ENCODE results near the gene SYT6.
"Not testable (repeated sequence)": the region's sequence is repeated elsewhere in the genome, so short reads cannot be mapped to it uniquely, and the experiment has no call there.

Gene SYT6

DNA sequence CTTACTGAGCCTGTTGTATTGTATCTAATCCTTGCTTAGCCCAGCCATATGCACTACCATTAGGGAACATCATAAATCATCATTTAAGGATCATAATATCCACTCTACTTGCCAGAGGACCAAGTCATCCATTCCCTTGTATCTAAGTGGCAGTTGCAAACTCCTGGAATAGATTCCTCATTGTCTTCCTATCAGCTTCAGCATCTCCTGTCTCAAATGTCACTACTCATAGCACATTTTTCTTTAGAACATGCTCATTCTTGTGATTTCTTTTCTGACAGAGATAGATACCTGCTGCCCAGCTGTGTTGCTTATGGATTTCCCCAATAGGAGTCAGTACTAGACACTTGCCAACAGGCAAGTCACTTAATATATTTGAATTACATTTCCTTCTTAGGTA lies 90.1 kb downstream of the SYT6 start:
- no peak for FAIRE-seq

DNA sequence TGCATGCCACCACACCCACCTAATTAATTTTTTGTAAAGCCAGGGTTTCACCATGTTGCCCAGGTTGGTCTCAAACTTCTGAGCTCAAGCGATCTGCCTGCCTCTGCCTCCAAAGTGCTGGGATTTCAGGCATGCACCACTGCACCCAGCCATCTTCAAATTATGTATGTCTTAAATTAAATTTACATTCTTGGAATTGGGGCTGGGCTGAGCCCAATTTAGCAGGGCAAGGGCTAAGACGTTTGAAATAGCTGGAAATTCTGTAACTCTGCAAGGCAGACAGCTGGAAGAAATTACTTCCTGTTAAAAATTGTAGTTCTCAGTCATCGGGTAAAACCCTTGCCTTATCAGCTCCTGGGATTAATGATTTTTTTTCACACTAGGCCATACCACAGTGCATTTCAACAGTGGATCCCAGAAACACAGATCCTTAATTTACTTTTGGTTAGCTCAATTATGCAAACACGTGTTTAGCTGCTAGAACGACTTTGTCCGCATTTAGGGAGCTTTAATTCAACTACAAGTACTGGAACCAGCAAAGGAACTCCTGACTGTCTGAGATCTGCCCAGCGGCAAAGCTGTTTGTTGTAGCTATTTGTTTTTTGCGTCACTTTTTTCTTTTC lies 91.1 kb downstream of the SYT6 start:
- FAIRE-seq, result no peak

DNA sequence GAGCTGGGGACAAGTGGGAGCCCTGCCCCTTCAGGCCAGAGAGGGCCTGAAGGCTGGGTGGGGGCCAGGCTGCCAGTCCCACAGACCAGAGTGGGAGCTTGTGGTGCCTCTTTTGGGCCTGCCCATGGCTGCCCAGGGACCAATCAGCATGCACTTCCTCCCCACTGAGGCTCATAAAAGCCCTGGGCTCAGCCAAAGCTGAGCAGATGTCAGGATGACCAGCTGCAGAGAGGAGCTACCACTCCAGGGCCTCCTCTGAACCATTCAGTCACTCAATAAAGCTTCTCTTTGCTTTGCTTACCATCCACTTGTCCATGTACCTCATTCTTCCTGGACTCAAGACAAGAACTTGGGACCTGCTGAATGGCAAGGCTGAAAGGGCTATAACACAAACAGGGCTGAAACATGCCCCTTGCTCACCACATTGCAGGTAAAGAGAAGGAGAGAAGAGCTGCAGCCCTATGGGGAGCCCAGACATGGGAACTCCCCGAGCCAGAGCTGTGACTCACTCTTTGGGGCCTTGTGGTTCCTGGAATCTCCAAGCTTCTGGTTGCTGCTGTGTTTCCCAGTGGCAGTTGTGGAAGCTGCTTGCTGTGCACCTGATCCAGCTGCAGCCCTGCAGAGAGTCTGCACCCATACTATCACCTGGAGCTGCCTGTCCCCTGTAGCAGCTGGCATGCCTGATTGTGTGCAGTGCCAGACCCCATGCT lies 92.4 kb downstream of the SYT6 start:
- FAIRE-seq, result no peak

DNA sequence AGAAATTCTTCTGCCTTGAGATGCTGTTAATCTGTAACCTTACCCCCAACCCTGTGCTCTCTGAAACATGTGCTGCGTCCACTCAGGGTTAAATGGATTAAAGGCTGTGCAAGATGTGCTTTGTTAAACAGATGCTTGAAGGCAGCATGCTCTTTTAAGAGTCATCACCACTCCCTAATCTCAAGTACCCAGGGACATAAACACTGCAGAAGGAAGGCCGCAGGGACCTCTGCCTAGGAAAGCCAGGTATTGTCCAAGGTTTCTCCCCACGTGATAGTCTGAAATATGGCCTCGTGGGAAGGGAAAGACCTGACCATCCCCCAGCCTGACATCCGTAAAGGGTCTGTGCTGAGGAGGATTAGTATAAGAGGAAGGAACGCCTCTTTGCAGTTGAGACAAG lies 95.4 kb downstream of the SYT6 start:
- not testable (repeated sequence) for FAIRE-seq

DNA sequence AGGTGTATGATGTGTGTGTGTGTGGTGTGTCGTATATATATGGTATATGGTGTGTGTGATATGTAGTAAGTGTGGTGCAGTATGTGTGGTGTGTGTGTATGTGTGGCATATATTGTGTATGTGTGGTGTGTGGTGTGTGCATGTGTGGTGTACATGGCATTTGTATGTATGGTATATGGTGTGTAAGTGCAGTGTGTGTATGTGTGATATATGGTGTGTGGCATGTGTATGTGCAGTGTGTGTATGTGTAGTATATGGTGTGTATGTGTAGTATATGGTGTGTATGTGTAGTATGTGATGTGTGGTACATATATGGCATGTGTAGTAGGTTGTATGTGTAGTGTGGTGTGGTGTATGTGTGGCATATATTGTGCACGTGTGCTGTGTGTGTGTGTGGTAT lies 99.5 kb downstream of the SYT6 start:
- no peak for FAIRE-seq

DNA sequence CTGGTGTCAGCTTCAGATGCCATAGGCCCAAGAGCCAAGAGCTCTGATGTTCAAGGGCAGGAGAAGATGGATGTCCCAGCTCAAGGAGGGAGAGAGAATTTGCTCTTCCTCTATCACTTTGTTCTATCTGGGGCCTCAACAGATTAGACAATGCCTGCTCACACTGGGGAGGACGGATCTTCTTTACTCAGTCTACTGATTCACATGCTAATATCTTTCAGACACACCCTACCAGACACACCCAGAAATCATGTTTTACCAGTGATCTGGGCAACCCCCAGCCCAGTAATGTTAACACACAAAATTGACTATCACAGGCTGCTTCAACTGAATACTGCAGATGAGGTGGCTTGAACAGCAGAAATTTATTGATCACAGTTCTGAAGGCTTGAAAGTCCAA lies 105.4 kb downstream of the SYT6 start:
- FAIRE-seq, result no peak

DNA sequence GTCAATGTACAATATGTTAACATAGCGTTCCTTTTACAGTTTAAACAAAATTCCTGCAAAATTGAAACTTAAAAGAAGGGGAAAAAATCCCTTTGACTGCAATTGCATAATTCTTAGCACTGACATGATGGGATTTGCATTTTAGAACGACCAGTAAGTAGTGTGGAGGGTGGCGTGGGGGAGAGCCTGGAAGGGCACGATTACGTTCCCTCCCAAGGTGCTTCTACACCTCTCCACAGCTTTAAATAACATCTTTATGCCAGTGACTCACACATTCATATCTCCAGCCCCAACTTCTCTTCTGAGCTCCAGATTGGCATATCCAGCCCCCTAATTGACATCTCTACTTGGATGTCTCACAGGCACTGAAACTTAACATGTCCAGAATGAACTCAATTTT lies 110.1 kb downstream of the SYT6 start:
- no peak for FAIRE-seq

DNA sequence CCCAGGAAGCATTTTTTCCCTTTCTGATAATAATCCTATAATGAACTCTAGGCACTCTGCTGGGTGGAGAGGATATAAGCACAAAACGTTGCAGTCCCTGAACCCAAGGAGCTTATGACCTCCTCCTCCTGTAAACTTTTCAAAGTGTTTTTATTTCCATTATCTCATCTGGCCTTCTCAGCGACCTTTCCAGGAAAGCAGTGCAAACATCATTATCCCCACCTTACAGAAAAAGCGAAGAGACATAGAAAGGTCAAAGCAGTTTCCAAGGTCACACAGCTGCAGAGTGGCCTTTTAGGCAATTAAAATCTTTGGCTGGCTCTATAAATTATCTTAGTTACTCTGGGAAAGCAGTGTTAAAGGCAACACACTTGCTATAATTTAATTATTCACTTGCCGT lies 110.6 kb downstream of the SYT6 start:
- FAIRE-seq, result no peak

DNA sequence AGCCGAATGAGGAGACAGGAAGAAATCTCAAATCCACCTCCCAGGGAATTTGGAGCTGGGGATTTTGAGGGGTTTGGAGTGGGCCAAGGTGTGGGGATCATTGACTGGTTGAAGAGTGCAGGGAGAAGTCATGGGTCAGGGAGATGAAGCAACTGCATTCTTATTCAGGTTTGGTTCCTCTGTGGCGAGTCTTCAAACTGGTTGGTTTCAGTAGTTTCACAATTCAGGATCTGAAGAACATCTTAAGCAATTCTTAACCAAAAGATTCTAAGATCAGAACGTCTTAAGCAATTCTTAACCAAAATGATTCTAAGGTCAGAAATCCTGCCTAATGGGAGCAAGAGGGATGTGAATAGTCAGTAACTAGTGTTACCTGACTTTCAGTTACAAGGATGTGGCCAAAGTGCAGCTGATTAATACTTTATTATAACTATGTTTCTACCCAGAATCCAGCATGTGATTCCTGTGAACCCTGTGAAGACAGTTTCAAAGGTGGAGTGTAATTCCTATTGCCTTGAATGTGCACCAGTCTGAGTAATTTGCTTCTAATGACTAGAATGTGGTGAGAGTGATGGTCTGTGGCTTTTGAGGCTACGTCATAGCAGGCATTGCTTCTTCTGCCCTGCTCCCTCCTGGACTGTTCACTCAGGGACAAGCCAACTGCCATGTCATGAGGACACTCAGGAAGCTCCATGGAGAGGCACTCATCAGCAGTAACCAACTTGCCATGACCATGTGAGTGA lies 113.2 kb downstream of the SYT6 start:
- FAIRE-seq, result no peak
